Activated naive CD4-positive, alpha-beta T cell treated with anti-CD3 and anti-CD28 coated beads for 36 hours (primary cell): ENCODE data around the gene COASY. TPM values are rescaled to one million over a fixed set of nuclear protein-coding genes. Genes with fewer than 3 reads are reported as not detected.

Experiments used
- CTCF ChIA-PET: fragments of 350-600 bp; sonication (Branson Sonifier 250); formaldehyde crosslinking; loops from one replicate; lab custom pipeline; 2021; ENCODE audit warnings: antibody characterized with exemption; lab: Charles Lee
- DNase-seq: peaks from one replicate; pipeline ENCODE4 v3.0.0-alpha.2; 2020
- H3K27ac Mint-ChIP-seq: one replicate; pipeline ENCODE4 v1.8.0; 2021; ENCODE audit warnings: mild to moderate bottlenecking, mixed read lengths
- H3K27me3 Mint-ChIP-seq: one replicate; pipeline ENCODE4 v1.8.0; 2021; ENCODE audit warnings: low read depth, mixed read lengths
- H3K36me3 Mint-ChIP-seq: one replicate; pipeline ENCODE4 v1.8.0; 2021; ENCODE audit warnings: low read depth, mixed read lengths
- H3K4me1 Mint-ChIP-seq: one replicate; pipeline ENCODE4 v1.8.0; 2021; ENCODE audit warnings: low read depth, mixed read lengths
- H3K4me3 Mint-ChIP-seq: one replicate; pipeline ENCODE4 v1.8.0; 2021; ENCODE audit warnings: mild to moderate bottlenecking, moderate library complexity, mixed read lengths
- H3K9me3 Mint-ChIP-seq: one replicate; pipeline ENCODE4 v1.8.0; 2021; ENCODE audit warnings: mixed read lengths
- intact Hi-C: fragments of 100-400 bp; cut with micrococcal nuclease; formaldehyde crosslinking; loops from one replicate; pipeline ENCODE4 v1.15.1; 2023
- total RNA-seq, 2 experiments: library from RNA; stranded (reverse); gene quantifications; one replicate each; pipeline ENCODE4 v1.2.3, GENCODE V29; 2021

Gene COASY
- 10 to 100 TPM; 93.3 to 93.6 TPM for total RNA-seq

DNA sequence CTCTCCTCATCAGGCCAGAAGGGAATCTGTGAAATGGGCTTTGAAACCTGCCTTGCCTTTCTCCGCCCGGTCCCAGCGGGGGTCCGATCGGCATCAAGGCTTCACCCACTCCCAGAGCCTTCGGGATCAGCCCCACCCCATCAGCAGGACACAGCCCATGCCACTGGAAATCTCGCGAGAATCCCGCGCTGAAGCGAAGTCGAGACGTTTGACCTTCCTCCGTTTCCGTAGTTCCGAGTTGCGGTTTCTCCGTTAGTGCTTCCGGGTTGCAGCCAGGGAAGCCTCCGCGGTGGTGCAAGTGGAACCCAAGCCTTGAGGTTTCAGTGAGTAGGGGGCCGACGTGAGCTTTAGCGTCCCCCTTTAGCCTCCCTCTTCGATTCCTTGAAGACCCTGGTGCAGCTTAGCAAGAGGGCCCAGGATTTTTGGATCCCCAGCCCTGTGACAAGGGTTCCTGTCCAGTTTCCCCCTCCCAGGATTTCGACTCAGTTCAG, at the start of gene COASY:
Gene COASY, plus strand, starts transcription at position 252 of the 491 bp plus-strand sequence. CDS start 475 bp downstream, outside the sequence.
- CTCF ChIA-PET = no interaction called here
- intact Hi-C loops = loop anchor here (2.0 kb wide), 1 partner anchor 15 kb away; the partner anchor contains the start of gene PSMC3IP

DNA sequence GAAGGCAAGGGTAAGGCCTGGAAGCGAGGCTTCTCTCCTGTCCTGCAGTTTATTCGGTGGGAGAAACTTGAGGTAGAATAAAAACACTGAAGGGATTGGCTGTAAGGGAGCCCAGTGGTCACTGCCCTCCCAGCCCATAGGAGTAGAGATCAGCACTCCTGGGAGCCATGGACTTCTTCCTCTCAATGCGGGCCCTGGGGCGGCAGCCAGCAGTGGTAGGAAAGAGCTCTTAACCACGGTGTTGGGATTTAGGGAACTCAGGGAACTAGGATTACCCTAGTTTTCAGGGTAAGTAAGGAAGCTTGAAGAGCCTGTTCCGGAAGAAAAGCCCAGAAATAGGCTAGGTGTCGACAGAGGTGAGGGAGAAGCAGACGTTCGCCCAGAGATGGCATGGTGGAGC, 49.7 kb upstream of the COASY start:
- Mint-ChIP-seq H3K4me1 (no peaks in the 10 kb centered on the region), H3K4me3 (no peak overlapping the region), H3K36me3 (no peaks in the 10 kb centered on the region), H3K27me3 (no peaks in the 10 kb centered on the region), H3K9me3 (no peaks in the 10 kb centered on the region), H3K27ac (no peak overlapping the region)
- intact Hi-C loops = no loop called here
- CTCF ChIA-PET = interaction anchor here (0.5 to 0.6 kb wide), 2 partner anchors 83 to 94 kb away, joined by 3 read pairs; no protein-coding TSS in a partner anchor
- DNase-seq = no peak

More for the DNA sequence above, at the start of gene COASY:
- DNase-seq = peak; percentile 96
- Mint-ChIP-seq H3K4me1 (peaks cover 38% of the 10 kb centered on the region), H3K27ac (peak within 1 kb of the TSS; percentile 90), H3K9me3 (no peaks in the 10 kb centered on the region), H3K27me3 (no peaks in the 10 kb centered on the region), H3K36me3 (peaks cover 7% of the 10 kb centered on the region), H3K4me3 (peak within 1 kb of the TSS; percentile 86)

DNA sequence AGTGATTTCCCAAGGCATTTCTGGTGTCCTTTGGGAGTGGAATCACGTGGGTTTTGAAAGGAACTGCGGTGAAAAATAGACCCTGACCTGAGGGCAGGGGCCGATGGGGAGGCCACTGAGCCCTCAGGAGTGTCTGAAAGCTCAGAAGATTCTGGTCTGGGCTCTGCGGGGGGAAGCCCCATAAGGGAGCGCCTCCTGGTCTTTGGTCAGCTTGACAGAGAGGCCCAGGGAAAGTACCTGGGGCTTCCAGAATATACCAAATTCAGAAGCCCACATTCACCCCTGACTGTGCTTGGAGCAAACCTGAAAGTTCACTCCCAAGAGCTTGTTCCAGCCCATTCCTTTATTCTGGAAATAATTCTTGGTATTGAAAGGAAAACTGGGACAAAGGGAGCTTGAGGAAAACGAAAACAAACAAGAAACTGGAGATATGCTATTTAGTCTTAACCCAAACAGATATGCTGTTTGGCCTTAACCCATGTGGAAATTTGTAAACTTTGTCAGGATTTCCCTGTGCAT, 49.2 kb upstream of the COASY start:
- H3K4me3 Mint-ChIP-seq = no peak overlapping the region
- intact Hi-C loops = no loop called here
- no peaks in the 10 kb centered on the region for H3K36me3 Mint-ChIP-seq
- no peaks in the 10 kb centered on the region for H3K9me3 Mint-ChIP-seq
- peaks cover 4% of the 10 kb centered on the region for H3K4me1 Mint-ChIP-seq
- no peak for DNase-seq
- no peaks in the 10 kb centered on the region for H3K27me3 Mint-ChIP-seq
- no peak overlapping the region for H3K27ac Mint-ChIP-seq
- CTCF ChIA-PET = interaction anchor here (0.5 to 1.9 kb wide), 3 partner anchors 84 to 93 kb away, joined by 3 to 5 read pairs (median 3); no protein-coding TSS in a partner anchor

GRCh38 chr17:42513686-42514085, 48.3 kb upstream of the COASY start:
- no peak overlapping the region for H3K4me3 Mint-ChIP-seq

DNA sequence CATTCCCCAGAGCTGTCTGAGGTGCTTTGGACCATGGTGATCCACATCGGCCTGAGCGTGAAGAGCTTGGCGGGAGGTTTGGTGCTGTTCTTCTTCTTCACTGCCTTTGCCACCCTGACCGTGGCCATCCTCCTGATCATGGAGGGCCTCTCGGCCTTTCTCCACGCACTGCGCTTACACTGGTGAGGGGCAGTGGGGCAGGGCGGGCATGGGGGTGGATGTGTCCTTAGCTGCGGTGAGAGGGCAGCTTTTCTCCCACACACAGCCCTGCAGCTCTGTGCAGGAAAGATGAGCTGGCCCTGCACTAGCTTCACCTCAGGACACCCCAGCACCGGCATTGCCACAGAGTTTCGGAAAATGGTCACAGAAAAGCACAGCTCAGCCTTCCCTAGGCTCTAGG, 47.7 kb upstream of the COASY start:
- H3K36me3 Mint-ChIP-seq = no peaks in the 10 kb centered on the region

More at GRCh38 chr17:42513686-42514085, 48.3 kb upstream of the COASY start:
- no peak for DNase-seq
- Mint-ChIP-seq H3K4me1 (peaks cover 4% of the 10 kb centered on the region), H3K9me3 (no peaks in the 10 kb centered on the region), H3K27ac (no peak overlapping the region), H3K36me3 (no peaks in the 10 kb centered on the region), H3K27me3 (no peaks in the 10 kb centered on the region)
- CTCF ChIA-PET = interaction anchor here (0.6 to 1.9 kb wide), 2 partner anchors 84 to 85 kb away, joined by 3 to 5 read pairs; no protein-coding TSS in a partner anchor
- intact Hi-C loops = no loop called here

DNA sequence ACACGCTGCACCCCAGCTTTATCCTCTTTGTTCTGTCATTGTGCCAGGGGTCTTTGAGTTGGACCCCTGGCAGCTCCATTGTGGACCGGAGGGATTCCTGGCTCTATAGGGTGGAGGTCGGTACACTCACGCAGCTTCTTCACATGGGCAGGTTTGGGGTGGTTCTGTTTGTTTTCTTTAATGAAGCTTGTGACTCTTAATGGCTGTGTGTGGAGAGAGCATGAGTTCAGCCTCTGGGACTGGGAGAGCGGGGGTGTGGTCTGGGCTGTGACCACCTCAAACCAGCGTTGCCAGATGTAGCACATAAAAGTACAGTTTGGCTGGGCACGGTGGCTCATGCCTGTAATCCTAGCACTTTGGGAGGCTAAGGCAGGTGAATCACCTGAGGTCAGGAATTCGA, 47.1 kb upstream of the COASY start:
- Mint-ChIP-seq H3K9me3 (no peaks in the 10 kb centered on the region), H3K27ac (no peak overlapping the region), H3K4me3 (no peak overlapping the region), H3K4me1 (peaks cover 4% of the 10 kb centered on the region), H3K36me3 (no peaks in the 10 kb centered on the region), H3K27me3 (no peaks in the 10 kb centered on the region)
- CTCF ChIA-PET = interaction anchor here (0.7 to 1.9 kb wide), 6 partner anchors 12 to 334 kb away, joined by 3 to 6 read pairs (median 4); partner anchors contain the start of gene KCNH4
- intact Hi-C loops = loop anchor here (5.0 kb wide), 1 partner anchor 203 kb away; no protein-coding TSS in a partner anchor
- DNase-seq = no peak

More for the DNA sequence above, 47.7 kb upstream of the COASY start:
- DNase-seq = no peak
- intact Hi-C loops = no loop called here
- Mint-ChIP-seq H3K27me3 (no peaks in the 10 kb centered on the region), H3K27ac (no peak overlapping the region), H3K4me3 (no peak overlapping the region), H3K4me1 (peaks cover 4% of the 10 kb centered on the region), H3K9me3 (no peaks in the 10 kb centered on the region)
- CTCF ChIA-PET = interaction anchor here (0.6 to 1.9 kb wide), 4 partner anchors 13 to 190 kb away, joined by 3 to 5 read pairs (median 4); no protein-coding TSS in a partner anchor

- Mint-ChIP-seq H3K4me1 (peaks cover 4% of the 10 kb centered on the region), H3K4me3 (no peak overlapping the region), H3K27me3 (no peaks in the 10 kb centered on the region), H3K36me3 (no peaks in the 10 kb centered on the region), H3K9me3 (no peaks in the 10 kb centered on the region), H3K27ac (no peak overlapping the region)
- intact Hi-C loops = loop anchor here (1.0 to 5.0 kb wide), 4 partner anchors 10 to 205 kb away; no protein-coding TSS in a partner anchor
- CTCF ChIA-PET = interaction anchor here (0.5 to 2.1 kb wide), 16 partner anchors 10 to 194 kb away, joined by 3 to 12 read pairs (median 6); partner anchors contain the start of gene CAVIN1
- peak; percentile 89 for DNase-seq
Measured at GRCh38 chr17:42517516-42517915, 44.4 kb upstream of the COASY start.

DNA sequence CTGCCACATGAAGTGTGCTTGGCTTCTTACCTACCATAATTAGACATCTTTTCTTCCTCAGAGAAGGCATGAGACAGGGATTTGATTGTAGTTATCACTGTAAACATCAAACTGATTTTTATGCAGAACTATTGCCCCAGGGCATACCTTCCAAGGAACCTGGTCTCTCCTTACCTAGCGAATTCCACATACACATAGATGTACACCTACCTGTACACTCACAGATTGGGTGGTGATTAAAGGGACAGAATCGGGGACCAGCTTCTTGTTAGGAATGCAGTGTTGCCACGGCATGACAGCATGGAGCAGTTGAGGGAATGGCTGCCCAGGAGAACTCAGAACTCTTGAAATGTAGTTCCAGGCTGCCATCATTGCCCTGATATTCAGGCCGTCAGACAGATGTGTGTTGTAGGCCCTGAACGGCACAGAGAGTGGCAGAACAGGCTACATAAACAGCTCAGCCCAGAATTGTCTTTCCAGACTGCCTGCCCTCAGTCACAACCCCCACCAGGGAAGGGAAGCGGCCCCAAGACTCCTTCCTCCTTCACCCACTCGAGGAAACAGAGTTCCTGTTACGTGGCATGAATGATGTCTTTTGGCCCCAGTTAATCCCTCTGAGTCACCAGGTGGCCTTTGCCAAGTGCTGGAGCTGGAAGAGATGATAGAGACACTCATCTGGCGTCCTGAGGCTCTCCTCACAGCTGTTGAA, 43.7 kb upstream of the COASY start:
- H3K27ac Mint-ChIP-seq = no peak overlapping the region
- H3K27me3 Mint-ChIP-seq = no peaks in the 10 kb centered on the region

GRCh38 chr17:42518755-42519545, 43.0 kb upstream of the COASY start:
- H3K27ac Mint-ChIP-seq = no peak overlapping the region
- intact Hi-C loops = loop anchor here (5.0 kb wide), 1 partner anchor 207 kb away; no protein-coding TSS in a partner anchor
- H3K36me3 Mint-ChIP-seq = no peaks in the 10 kb centered on the region
- H3K27me3 Mint-ChIP-seq = no peaks in the 10 kb centered on the region
- DNase-seq = no peak
- CTCF ChIA-PET = interaction anchor here (0.6 to 2.4 kb wide), 14 partner anchors 9 to 555 kb away, joined by 3 to 12 read pairs (median 6); no protein-coding TSS in a partner anchor
- peaks cover 4% of the 10 kb centered on the region for H3K4me1 Mint-ChIP-seq
- no peak overlapping the region for H3K4me3 Mint-ChIP-seq
- no peaks in the 10 kb centered on the region for H3K9me3 Mint-ChIP-seq

More for the DNA sequence above, 43.7 kb upstream of the COASY start:
- no peaks in the 10 kb centered on the region for H3K9me3 Mint-ChIP-seq
- H3K4me1 Mint-ChIP-seq = peaks cover 4% of the 10 kb centered on the region
- intact Hi-C loops = loop anchor here (5.0 kb wide), 1 partner anchor 206 kb away; no protein-coding TSS in a partner anchor
- DNase-seq = no peak
- CTCF ChIA-PET = interaction anchor here (0.5 to 2.1 kb wide), 15 partner anchors 9 to 195 kb away, joined by 3 to 12 read pairs (median 6); no protein-coding TSS in a partner anchor
- no peaks in the 10 kb centered on the region for H3K36me3 Mint-ChIP-seq
- no peak overlapping the region for H3K4me3 Mint-ChIP-seq

- CTCF ChIA-PET = interaction anchor here (0.6 to 2.4 kb wide), 13 partner anchors 11 to 959 kb away, joined by 3 to 7 read pairs (median 4); partner anchors contain the start of gene CAVIN1
- H3K4me1 Mint-ChIP-seq = peaks cover 4% of the 10 kb centered on the region
- no peaks in the 10 kb centered on the region for H3K27me3 Mint-ChIP-seq
- H3K4me3 Mint-ChIP-seq = no peak overlapping the region
- no peaks in the 10 kb centered on the region for H3K9me3 Mint-ChIP-seq
- DNase-seq = no peak
- H3K27ac Mint-ChIP-seq = no peak overlapping the region
- intact Hi-C loops = loop anchor here (5.0 to 10.0 kb wide), 2 partner anchors 208 to 405 kb away; partner anchors contain the start of gene DHX58
- H3K36me3 Mint-ChIP-seq = no peaks in the 10 kb centered on the region
Measured at GRCh38 chr17:42519546-42520491, 42.1 kb upstream of the COASY start.
